OCI-LY3 (cell line): ENCODE results near the gene HSPA9.

Experiments used
- EZH2phosphoT487 ChIP-seq: fragments of 200-600 bp; shearing (Covaris generic); IDR thresholded peaks from 2 replicates; pipeline ENCODE4 v1.6.1; 2018; ENCODE audit warnings: antibody characterized with exemption, mixed run types, low read depth
- TF ChIP-seq, protein P1 (sequence below): fragments of 200-600, 300-600 bp; sonication (generic); IDR thresholded peaks from 2 replicates; pipeline ENCODE4 v1.5.1; 2014; ENCODE audit warnings: antibody characterized with exemption, low read length, low read depth

DNA sequence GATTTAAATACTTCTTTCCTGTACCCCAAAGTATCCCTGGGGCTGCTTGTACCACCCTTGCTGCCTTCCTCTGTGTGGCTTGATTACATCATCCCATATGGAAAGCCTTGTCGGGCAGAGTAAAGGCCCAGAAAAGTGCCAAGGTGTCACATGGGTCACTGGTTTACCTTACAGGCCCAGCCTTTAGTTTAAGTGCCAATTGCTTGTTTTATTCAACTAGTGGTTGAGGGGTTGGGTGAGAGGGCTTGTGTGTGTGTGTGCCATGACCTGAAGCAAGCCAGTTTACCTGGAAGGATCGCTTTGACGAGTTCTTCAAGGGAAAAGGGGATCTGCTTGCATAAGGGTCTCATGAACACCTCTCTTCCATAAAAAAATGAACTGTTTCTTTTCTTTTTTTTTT is 7.8 kb upstream of the HSPA9 start:
- TF ChIP-seq, protein P1, sequence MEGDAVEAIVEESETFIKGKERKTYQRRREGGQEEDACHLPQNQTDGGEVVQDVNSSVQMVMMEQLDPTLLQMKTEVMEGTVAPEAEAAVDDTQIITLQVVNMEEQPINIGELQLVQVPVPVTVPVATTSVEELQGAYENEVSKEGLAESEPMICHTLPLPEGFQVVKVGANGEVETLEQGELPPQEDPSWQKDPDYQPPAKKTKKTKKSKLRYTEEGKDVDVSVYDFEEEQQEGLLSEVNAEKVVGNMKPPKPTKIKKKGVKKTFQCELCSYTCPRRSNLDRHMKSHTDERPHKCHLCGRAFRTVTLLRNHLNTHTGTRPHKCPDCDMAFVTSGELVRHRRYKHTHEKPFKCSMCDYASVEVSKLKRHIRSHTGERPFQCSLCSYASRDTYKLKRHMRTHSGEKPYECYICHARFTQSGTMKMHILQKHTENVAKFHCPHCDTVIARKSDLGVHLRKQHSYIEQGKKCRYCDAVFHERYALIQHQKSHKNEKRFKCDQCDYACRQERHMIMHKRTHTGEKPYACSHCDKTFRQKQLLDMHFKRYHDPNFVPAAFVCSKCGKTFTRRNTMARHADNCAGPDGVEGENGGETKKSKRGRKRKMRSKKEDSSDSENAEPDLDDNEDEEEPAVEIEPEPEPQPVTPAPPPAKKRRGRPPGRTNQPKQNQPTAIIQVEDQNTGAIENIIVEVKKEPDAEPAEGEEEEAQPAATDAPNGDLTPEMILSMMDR, result no peak
- TF ChIP-seq EZH2phosphoT487, result no peak
